BJ (cell line): Measurements from ENCODE around the gene C1orf56. TPM values are rescaled to one million over a fixed set of nuclear protein-coding genes. Genes with fewer than 3 reads are reported as not detected.

Source experiments
- CTCF ChIA-PET: fragments of 350-600 bp; formaldehyde crosslinking; extraction: SDS; loops from one replicate; lab custom pipeline; 2021; ENCODE audit warnings: antibody characterized with exemption, inconsistent platforms; lab: Yijun Ruan, JAX
- POLR2A ChIA-PET: fragments of 300-600 bp; sonication (Branson Sonifier 250); formaldehyde crosslinking; extraction: SDS; loops from one replicate; lab custom pipeline; 2021; ENCODE audit warnings: antibody characterized with exemption; lab: Charles Lee
- DNase-seq: peaks from one replicate; pipeline ENCODE4 v3.0.0-alpha.2; 2011; ENCODE audit warnings: low read depth
- H3K27me3 ChIP-seq: 2 replicates; pipeline ENCODE4 v1.6.0; 2011; ENCODE audit warnings: low read length; ENCODE audit not compliant: control insufficient read depth, insufficient read depth
- H3K36me3 ChIP-seq: 2 replicates; pipeline ENCODE4 v1.5.1; 2011; ENCODE audit warnings: low read length; ENCODE audit not compliant: control insufficient read depth, insufficient read depth
- H3K4me3 ChIP-seq: 2 replicates; pipeline ENCODE4 v1.5.1; 2011; ENCODE audit warnings: low read depth, mild to moderate bottlenecking, control low read depth, low read length
- CTCF ChIP-seq: IDR thresholded peaks from 2 replicates; pipeline ENCODE4 v1.5.1; 2011; ENCODE audit warnings: low read depth, mild to moderate bottlenecking, control low read depth, inconsistent platforms, low read length, moderate library complexity; ENCODE audit not compliant: insufficient read depth
- polyA plus RNA-seq: library from polyadenylated mRNA; depleted of rRNA; stranded (reverse); fragments of >200 nt; gene quantifications from 2 replicates; pipeline ENCODE4 v1.2.3, GENCODE V29; 2011

The C1orf56 gene
- polyA plus RNA-seq, 1 experiment: 2.0 TPM

GRCh38 chr1:151009674-151010345, 37.7 kb upstream of the C1orf56 start:
- ChIA-PET POLR2A (interaction anchor here (0.6 kb wide), 1 partner anchor 234 kb away, joined by 14 read pairs; no protein-coding TSS in a partner anchor), CTCF (interaction anchor here (0.6 to 1.6 kb wide), 3 partner anchors 14 to 19 kb away, joined by 3 read pairs; no protein-coding TSS in a partner anchor)
- Histone ChIP-seq H3K36me3 (no peaks in the 10 kb centered on the region), H3K27me3 (no peaks in the 10 kb centered on the region), H3K4me3 (no peak overlapping the region)
- no peak for TF ChIP-seq CTCF
- no peak for DNase-seq

GRCh38 chr1:151010346-151010726, 37.2 kb upstream of the C1orf56 start:
- DNase-seq: no peak
- no peaks in the 10 kb centered on the region for H3K27me3 ChIP-seq
- POLR2A ChIA-PET: no interaction called here
- no peak for TF ChIP-seq CTCF
- CTCF ChIA-PET: interaction anchor here (0.9 kb wide), 1 partner anchor 14 kb away, joined by 3 read pairs; no protein-coding TSS in a partner anchor
- no peaks in the 10 kb centered on the region for H3K36me3 ChIP-seq
- H3K4me3 ChIP-seq: no peak overlapping the region

- CTCF ChIA-PET: interaction anchor here (1.1 to 1.2 kb wide), 2 partner anchors 13 to 17 kb away, joined by 3 to 4 read pairs; no protein-coding TSS in a partner anchor
These were observed 36.2 kb upstream of the C1orf56 start for GRCh38 chr1:151011154-151011850.

GRCh38 chr1:151012684-151013471, 34.7 kb upstream of the C1orf56 start:
- ChIA-PET CTCF (interaction anchor here (0.7 to 1.2 kb wide), 2 partner anchors 12 to 19 kb away, joined by 3 read pairs; no protein-coding TSS in a partner anchor), POLR2A (no interaction called here)
- TF ChIP-seq CTCF: no peak
- Histone ChIP-seq H3K36me3 (no peaks in the 10 kb centered on the region), H3K27me3 (no peaks in the 10 kb centered on the region), H3K4me3 (no peak overlapping the region)
- DNase-seq: no peak

More at GRCh38 chr1:151011154-151011850, 36.2 kb upstream of the C1orf56 start:
- Histone ChIP-seq H3K36me3 (no peaks in the 10 kb centered on the region), H3K27me3 (no peaks in the 10 kb centered on the region), H3K4me3 (no peak overlapping the region)
- POLR2A ChIA-PET: no interaction called here
- no peak for DNase-seq
- no peak for TF ChIP-seq CTCF
